HCT116 (cell line): ENCODE results near the gene SCARF1. TPM values are rescaled to one million over a fixed set of nuclear protein-coding genes. Genes with fewer than 3 reads are reported as not detected.

Experiments
- ATAC-seq: fragments of 200-7000 bp; cut with Tn5 transposase; 2 replicates; pipeline ENCODE4 v1.9.1; 2020; ENCODE audit warnings: mild to moderate bottlenecking, moderate library complexity
- BruUV-seq: library from RNA; stranded (reverse); fragments of 400-500 nt; replicated peaks from 2 replicates; lab custom pipeline; 2021; lab: Mats Ljungman, UMichigan
- CTCF ChIA-PET: fragments of 300-600 bp; sonication (Branson Sonifier 250); formaldehyde crosslinking; loops from one replicate; lab custom pipeline; 2021; ENCODE audit warnings: antibody characterized with exemption; lab: Charles Lee
- POLR2A ChIA-PET: fragments of 300-600, 350-600 bp; sonication (Branson Sonifier 250); formaldehyde crosslinking; loops from one replicate; lab custom pipeline; 2021; ENCODE audit warnings: antibody characterized with exemption; lab: Charles Lee
- RAD21 ChIA-PET, 2 experiments: fragments of 300-600 bp; sonication (Branson Sonifier 250); formaldehyde crosslinking; loops; one replicate each; lab custom pipeline; 2023; ENCODE audit warnings: low total read pairs in 2 of 2; ENCODE audit not compliant: uncharacterized antibody in 2 of 2, unreplicated experiment in 2 of 2, low non-redundant PET in 1 of 2; lab: Charles Lee
- DNase-seq: peaks from one replicate; pipeline ENCODE4 v3.0.0-alpha.2; 2010; ENCODE audit warnings: low read depth, low spot score
- H2AFZ ChIP-seq: fragments of 200-600 bp; shearing (Covaris generic), sonication (generic); 2 replicates; pipeline ENCODE4 v1.6.1; 2017; ENCODE audit warnings: low read depth, mixed run types, mixed read lengths, antibody characterized with exemption, low read length; ENCODE audit not compliant: poor library complexity, severe bottlenecking
- H3K27ac ChIP-seq: 2 replicates; pipeline ENCODE4 v1.5.1; 2012; ENCODE audit warnings: low read depth, low read length
- H3K27me3 ChIP-seq: fragments of 200-600 bp; sonication (generic); 2 replicates; pipeline ENCODE4 v1.6.1; 2016; ENCODE audit warnings: mixed run types, low read length, mixed read lengths; ENCODE audit not compliant: insufficient read depth
- H3K36me3 ChIP-seq, 2 experiments: fragments of 200-500 bp in 1 of 2; fragments of 200-600 bp in 1 of 2; sonication (Bioruptor generic) in 1 of 2; sonication (generic) in 1 of 2; 2 replicates each; pipeline versions ENCODE4 v1.5.1 to v1.6.1; 2014 to 2016; ENCODE audit warnings: low read length in 2 of 2, inconsistent platforms in 1 of 2, mixed read lengths in 1 of 2, mixed run types in 1 of 2; ENCODE audit not compliant: insufficient read depth in 2 of 2, control insufficient read depth in 1 of 2
- H3K4me1 ChIP-seq, 2 experiments: fragments of 200-600 bp in 1 of 2; sonication (generic) in 1 of 2; 2 replicates each; pipeline versions ENCODE4 v1.5.1 to v1.6.1; 2012 to 2017; ENCODE audit warnings: low read length in 2 of 2, inconsistent platforms in 1 of 2, mild to moderate bottlenecking in 1 of 2, mixed read lengths in 1 of 2, mixed run types in 1 of 2, moderate library complexity in 1 of 2; ENCODE audit not compliant: insufficient read depth in 2 of 2, control insufficient read depth in 1 of 2
- H3K4me2 ChIP-seq: fragments of 200-600 bp; sonication (generic); 2 replicates; pipeline ENCODE4 v1.6.1; 2017; ENCODE audit warnings: mixed run types, low read length, mixed read lengths
- H3K4me3 ChIP-seq, 2 experiments: fragments of 200-600 bp in 1 of 2; sonication (generic) in 1 of 2; replicated peaks in 1 of 2; 2 replicates each; pipeline ENCODE4 v1.5.1; 2011 to 2016; ENCODE audit warnings: low read length in 2 of 2, control low read depth in 1 of 2, low read depth in 1 of 2, mild to moderate bottlenecking in 1 of 2, mixed read lengths in 1 of 2, mixed run types in 1 of 2
- H3K79me2 ChIP-seq: fragments of 200-600 bp; sonication (generic); 2 replicates; pipeline ENCODE4 v1.6.1; 2017; ENCODE audit warnings: mild to moderate bottlenecking, mixed run types, low read length, moderate library complexity, mixed read lengths; ENCODE audit not compliant: insufficient read depth
- H3K9ac ChIP-seq: fragments of 200-600 bp; sonication (generic); 2 replicates; pipeline ENCODE4 v1.6.1; 2016; ENCODE audit warnings: low read length, mixed read lengths
- H3K9me2 ChIP-seq: fragments of 200-600 bp; sonication (generic), shearing (Covaris generic); 2 replicates; pipeline ENCODE4 v1.6.1; 2017; ENCODE audit warnings: mixed run types, mild to moderate bottlenecking, moderate library complexity; ENCODE audit not compliant: insufficient read depth
- H3K9me3 ChIP-seq, 2 experiments: fragments of 200-500 bp in 1 of 2; fragments of 200-600 bp in 1 of 2; sonication (Bioruptor generic) in 1 of 2; sonication (generic) in 1 of 2; 2 replicates each; pipeline ENCODE4 v1.6.1; 2014 to 2017; ENCODE audit warnings: low read length in 2 of 2, mixed read lengths in 2 of 2, inconsistent platforms in 1 of 2, low read depth in 1 of 2, mild to moderate bottlenecking in 1 of 2, mixed run types in 1 of 2, moderate library complexity in 1 of 2; ENCODE audit not compliant: control insufficient read depth in 1 of 2, insufficient read depth in 1 of 2
- H4K20me1 ChIP-seq: fragments of 200-600 bp; sonication (generic), shearing (Covaris generic); 2 replicates; pipeline ENCODE4 v1.6.1; 2017; ENCODE audit warnings: mixed run types, mild to moderate bottlenecking, moderate library complexity; ENCODE audit not compliant: insufficient read depth
- CBX3 ChIP-seq: IDR thresholded peaks from 2 replicates; pipeline ENCODE4 v1.6.1; 2012; ENCODE audit warnings: low read depth
- ELF1 ChIP-seq: IDR thresholded peaks from 2 replicates; pipeline ENCODE4 v1.6.1; 2012; ENCODE audit warnings: low read depth, borderline replicate concordance
- EZH2 ChIP-seq: fragments of 200-600 bp; sonication (generic); IDR thresholded peaks from 2 replicates; pipeline ENCODE4 v1.6.1; 2017; ENCODE audit warnings: antibody characterized with exemption, mixed run types
- TCF7L2 ChIP-seq: IDR thresholded peaks from 2 replicates; pipeline ENCODE4 v1.7.0; 2011; ENCODE audit warnings: borderline replicate concordance, inconsistent platforms; ENCODE audit not compliant: insufficient read depth, insufficient read length; ENCODE audit errors: extremely low read depth
- YY1 ChIP-seq: IDR thresholded peaks from 2 replicates; pipeline ENCODE4 v1.6.1; 2011; ENCODE audit warnings: low read length, low read depth, moderate library complexity, mild to moderate bottlenecking; ENCODE audit not compliant: insufficient replicate concordance; ENCODE audit errors: extremely low read depth
- intact Hi-C: fragments of 100-400 bp; cut with micrococcal nuclease; formaldehyde crosslinking; loops from 2 replicates; pipeline ENCODE4 v1.10.0; 2022
- total RNA-seq: library from RNA; stranded (reverse); gene quantifications from one replicate; pipeline ENCODE4 v1.2.1, GENCODE V29; 2021; ENCODE audit not compliant: unreplicated experiment
- TF ChIP-seq, protein P1 (sequence below): IDR thresholded peaks from 2 replicates; pipeline ENCODE4 v1.6.1; 2011; ENCODE audit warnings: mild to moderate bottlenecking, low read length, moderate library complexity; ENCODE audit not compliant: insufficient replicate concordance; ENCODE audit errors: extremely low read depth

Gene SCARF1
- total RNA-seq, 1 experiment from 2014 or later, result 2.2 TPM

- no TSS peak for BruUV-seq
- intact Hi-C loops, result no loop called here
- no peak overlapping the region for H3K27ac ChIP-seq
These were observed 54.0 kb downstream of the SCARF1 start for GRCh38 chr17:1591474-1592090.

More at GRCh38 chr17:1591474-1592090, 54.0 kb downstream of the SCARF1 start:
- no peaks in the 10 kb centered on the region for H3K27me3 ChIP-seq
- no peak for DNase-seq
- H3K9me2 ChIP-seq, result no peaks in the 10 kb centered on the region
- no peak for ATAC-seq
- no peaks in the 10 kb centered on the region for H3K9me3 ChIP-seq
- no peak overlapping the region for H3K9ac ChIP-seq
- H2AFZ ChIP-seq, result no peak overlapping the region
- peaks cover 32 to 46% of the 10 kb centered on the region in 2 experiments for H3K4me1 ChIP-seq
- RAD21 ChIA-PET, result no interaction called here
- TF ChIP-seq ELF1 (no peak), CBX3 (no peak), EZH2 (no peak), YY1 (no peak), TCF7L2 (no peak)
- TF ChIP-seq, protein P1, sequence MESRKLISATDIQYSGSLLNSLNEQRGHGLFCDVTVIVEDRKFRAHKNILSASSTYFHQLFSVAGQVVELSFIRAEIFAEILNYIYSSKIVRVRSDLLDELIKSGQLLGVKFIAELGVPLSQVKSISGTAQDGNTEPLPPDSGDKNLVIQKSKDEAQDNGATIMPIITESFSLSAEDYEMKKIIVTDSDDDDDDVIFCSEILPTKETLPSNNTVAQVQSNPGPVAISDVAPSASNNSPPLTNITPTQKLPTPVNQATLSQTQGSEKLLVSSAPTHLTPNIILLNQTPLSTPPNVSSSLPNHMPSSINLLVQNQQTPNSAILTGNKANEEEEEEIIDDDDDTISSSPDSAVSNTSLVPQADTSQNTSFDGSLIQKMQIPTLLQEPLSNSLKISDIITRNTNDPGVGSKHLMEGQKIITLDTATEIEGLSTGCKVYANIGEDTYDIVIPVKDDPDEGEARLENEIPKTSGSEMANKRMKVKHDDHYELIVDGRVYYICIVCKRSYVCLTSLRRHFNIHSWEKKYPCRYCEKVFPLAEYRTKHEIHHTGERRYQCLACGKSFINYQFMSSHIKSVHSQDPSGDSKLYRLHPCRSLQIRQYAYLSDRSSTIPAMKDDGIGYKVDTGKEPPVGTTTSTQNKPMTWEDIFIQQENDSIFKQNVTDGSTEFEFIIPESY, result no peak
- TF ChIP-seq, all 23 proteins: peak for 0
- H4K20me1 ChIP-seq, result no peaks in the 10 kb centered on the region
- ChIA-PET CTCF (no interaction called here), POLR2A (no interaction called here)
- no peak overlapping the region for H3K4me2 ChIP-seq
- H3K36me3 ChIP-seq, result no peaks in the 10 kb centered on the region
- H3K79me2 ChIP-seq, result no peaks in the 10 kb centered on the region
- H3K4me3 ChIP-seq, result no peak overlapping the region
